ACC112 (cell line): ENCODE measurements around the gene NEO1.

ENCODE experiments used
- H2AFZ ChIP-seq: fragments of 200-600 bp; sonication (generic); one replicate; pipeline ENCODE4 v1.6.0; 2017; ENCODE audit warnings: antibody characterized with exemption, low read length; ENCODE audit not compliant: unreplicated experiment
- H3K27ac ChIP-seq: fragments of 200-600 bp; sonication (generic); 2 replicates; pipeline ENCODE4 v1.5.1; 2014; ENCODE audit warnings: low read depth, mild to moderate bottlenecking, antibody characterized with exemption, low read length, moderate library complexity
- H3K27me3 ChIP-seq: fragments of 200-600 bp; sonication (generic); 2 replicates; pipeline ENCODE4 v1.6.1; 2014; ENCODE audit warnings: mild to moderate bottlenecking, antibody characterized with exemption, low read length, moderate library complexity, mixed read lengths; ENCODE audit not compliant: insufficient read depth
- H3K36me3 ChIP-seq: fragments of 200-600 bp; sonication (generic); 2 replicates; pipeline ENCODE4 v1.6.1; 2016; ENCODE audit warnings: mild to moderate bottlenecking, antibody characterized with exemption, low read length, moderate library complexity, mixed read lengths; ENCODE audit not compliant: insufficient read depth
- H3K4me1 ChIP-seq: fragments of 200-600 bp; sonication (generic); one replicate; pipeline ENCODE4 v1.6.1; 2016; ENCODE audit warnings: low read length, mixed read lengths; ENCODE audit not compliant: insufficient read depth, unreplicated experiment, control insufficient read depth
- H3K4me3 ChIP-seq: fragments of 200-600 bp; sonication (generic); 2 replicates; pipeline ENCODE4 v1.5.1; 2014; ENCODE audit warnings: mild to moderate bottlenecking, low read depth, low read length
- H3K79me2 ChIP-seq: fragments of 200-600 bp; sonication (generic); one replicate; pipeline ENCODE4 v1.6.0; 2016; ENCODE audit warnings: low read length; ENCODE audit not compliant: control insufficient read depth, unreplicated experiment, insufficient read depth

Gene NEO1

DNA sequence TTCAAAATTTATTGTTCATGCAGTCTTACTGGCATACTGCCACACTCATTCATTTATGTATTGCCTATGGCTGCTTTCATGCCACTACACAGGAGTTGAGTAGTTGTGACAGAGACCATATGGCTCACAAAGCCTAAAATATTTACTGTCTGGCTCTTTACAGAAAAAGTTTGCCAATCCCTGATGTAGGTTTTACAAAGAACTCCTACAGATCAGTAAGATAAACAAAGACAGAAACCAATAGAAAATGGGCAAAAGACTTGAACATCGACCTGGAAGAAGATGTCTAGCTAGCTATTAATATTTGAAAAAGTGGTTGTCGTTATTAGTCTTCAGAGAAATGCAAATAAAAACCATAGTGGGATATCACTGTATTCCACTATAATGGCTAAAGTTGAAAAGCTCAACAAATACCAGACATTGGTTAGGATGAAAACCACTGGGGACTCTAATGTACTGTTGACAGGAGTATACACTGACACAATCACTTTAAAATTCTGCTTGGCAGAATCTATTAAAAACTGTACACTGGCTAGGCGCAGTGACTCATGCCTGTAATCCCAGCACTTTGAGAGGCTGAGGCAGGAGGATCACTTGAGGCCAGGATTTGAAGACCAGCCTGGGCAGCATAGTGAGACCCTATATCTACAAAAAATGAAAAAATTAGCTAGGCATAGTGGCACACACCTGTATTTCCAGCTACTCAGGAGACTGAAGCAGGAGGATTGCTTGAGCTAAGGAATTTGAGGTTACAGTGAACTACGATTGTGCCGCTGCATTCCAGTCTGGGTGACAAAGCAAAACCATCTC lies 87.7 kb downstream of the NEO1 start:
- H3K79me2 ChIP-seq: no peaks in the 10 kb centered on the region
- no peak overlapping the region for H3K27ac ChIP-seq
- H3K4me3 ChIP-seq: no peak overlapping the region
- no peaks in the 10 kb centered on the region for H3K36me3 ChIP-seq
- H3K27me3 ChIP-seq: no peaks in the 10 kb centered on the region
- H3K4me1 ChIP-seq: no peaks in the 10 kb centered on the region
- H2AFZ ChIP-seq: no peak overlapping the region

DNA sequence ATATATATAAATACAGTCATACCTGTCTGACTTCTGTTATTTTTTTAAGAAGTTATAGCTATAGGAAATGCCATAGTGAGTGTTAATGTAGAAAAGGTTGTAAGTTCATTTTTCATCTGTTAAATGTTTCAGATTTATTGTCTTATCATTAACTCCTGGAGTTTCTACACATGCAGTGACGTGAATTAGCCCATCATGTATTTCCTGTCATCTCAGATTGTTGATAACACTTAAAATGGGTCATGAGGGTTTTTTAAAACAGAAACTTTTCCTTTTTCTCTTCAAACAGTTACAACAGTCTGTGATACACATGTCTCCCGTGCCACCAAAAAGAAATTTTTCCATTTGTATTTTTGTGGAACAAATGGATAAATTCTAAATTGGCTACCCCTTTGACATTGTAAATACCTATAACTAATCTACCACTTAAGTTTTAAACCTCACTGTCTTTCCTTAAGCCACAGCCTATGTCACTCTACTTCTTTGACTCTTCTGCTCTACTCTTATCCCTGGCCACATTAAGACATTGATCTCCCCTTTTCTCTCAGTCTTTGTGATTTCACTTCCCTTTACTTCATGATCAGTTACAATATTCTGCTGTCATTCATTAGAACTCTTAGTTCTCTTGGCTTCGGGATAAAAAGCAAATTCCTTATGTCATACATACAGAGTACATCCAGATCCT lies 89.1 kb downstream of the NEO1 start:
- H3K79me2 ChIP-seq: no peaks in the 10 kb centered on the region
- no peak overlapping the region for H3K27ac ChIP-seq
- H3K27me3 ChIP-seq: no peaks in the 10 kb centered on the region
- no peaks in the 10 kb centered on the region for H3K4me1 ChIP-seq
- H2AFZ ChIP-seq: no peak overlapping the region
- no peaks in the 10 kb centered on the region for H3K36me3 ChIP-seq
- no peak overlapping the region for H3K4me3 ChIP-seq

DNA sequence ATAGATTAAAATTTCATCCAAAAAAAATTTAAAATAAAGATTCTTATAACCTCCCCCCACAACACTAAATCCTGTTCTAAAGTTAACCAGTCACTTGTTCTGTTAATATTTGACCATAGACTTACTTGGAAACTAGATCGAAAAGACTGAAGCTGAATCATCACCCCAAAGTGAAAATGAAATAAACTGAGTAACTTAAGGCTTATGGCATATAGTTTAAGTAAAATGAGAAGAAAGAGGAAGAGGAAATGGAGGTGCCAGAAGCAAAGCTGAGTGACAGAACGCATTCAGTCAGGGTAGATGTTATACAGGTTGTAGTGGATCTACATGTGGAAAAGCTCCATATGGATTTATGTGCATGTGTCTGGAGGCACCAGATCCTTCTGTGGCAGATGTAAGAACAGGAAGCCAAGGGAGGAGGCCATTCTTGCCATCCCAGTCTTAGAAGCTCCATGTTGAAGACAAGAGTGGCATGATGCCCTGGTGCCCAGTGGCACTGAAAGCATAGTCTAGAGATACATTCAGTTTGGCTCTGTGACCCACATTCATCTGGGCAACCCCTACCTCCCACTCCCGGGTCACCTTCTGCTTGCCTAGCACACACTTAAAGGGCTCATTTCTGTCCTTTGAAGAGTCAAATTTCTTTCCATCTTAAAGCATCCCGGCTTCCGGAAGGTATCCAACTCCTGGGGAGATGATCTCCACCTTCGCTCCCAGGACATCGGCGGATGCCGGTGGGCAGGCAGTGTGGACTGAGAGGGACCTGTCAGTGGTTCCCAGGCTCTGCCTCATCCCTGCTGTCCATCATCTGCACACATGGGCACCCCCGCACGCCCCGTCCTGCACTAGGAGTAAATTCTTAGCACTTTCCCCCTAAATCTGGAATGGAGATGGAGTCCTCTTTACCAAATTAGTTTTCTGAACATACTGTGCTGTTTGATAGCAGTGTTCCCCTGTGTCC lies 90.8 kb downstream of the NEO1 start:
- Histone ChIP-seq H2AFZ (no peak overlapping the region), H3K27ac (no peak overlapping the region), H3K4me1 (no peaks in the 10 kb centered on the region), H3K36me3 (no peaks in the 10 kb centered on the region), H3K79me2 (no peaks in the 10 kb centered on the region), H3K4me3 (no peak overlapping the region), H3K27me3 (no peaks in the 10 kb centered on the region)

DNA sequence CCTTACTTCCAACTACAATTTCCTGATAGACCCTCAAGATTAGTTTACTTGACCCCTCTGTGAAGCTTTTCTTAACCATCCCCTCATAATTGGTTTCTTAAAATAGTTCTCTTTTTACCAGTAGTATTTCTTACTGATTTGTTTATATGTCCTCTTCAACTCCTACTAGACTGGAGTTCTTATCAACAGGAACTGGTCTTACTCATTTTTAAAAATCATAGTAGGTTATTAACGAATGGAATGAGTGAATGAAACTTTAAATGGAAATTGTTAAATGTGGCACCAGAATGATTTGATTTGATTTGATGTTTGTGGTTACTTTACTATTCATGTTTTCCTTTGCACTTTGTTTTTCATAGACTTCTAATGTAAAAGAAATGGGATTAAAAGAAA lies 91.5 kb downstream of the NEO1 start:
- no peak overlapping the region for H2AFZ ChIP-seq
- H3K27ac ChIP-seq: no peak overlapping the region
- no peak overlapping the region for H3K4me3 ChIP-seq
- H3K4me1 ChIP-seq: no peaks in the 10 kb centered on the region
- H3K27me3 ChIP-seq: no peaks in the 10 kb centered on the region
- no peaks in the 10 kb centered on the region for H3K79me2 ChIP-seq
- H3K36me3 ChIP-seq: no peaks in the 10 kb centered on the region

DNA sequence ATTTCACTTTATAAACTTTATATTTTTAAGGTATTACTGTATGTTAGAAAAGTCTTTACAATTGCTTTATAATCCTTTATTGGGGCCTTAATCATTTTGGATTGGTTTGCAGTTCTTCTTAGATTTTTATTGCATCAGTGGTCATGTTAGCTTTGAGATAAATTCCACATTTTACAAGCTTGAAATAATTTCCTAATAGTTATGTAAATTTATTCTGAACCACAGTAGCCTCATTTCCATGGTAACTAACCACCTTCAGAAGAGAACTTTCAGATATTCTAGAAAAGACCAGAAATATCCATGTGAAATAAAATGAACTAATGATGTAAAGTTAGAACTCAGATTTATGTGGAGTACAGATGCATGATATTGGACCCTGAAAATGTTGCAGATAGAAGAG lies 94.2 kb downstream of the NEO1 start:
- H3K27ac ChIP-seq: no peak overlapping the region
- no peak overlapping the region for H2AFZ ChIP-seq
- H3K36me3 ChIP-seq: no peaks in the 10 kb centered on the region
- no peaks in the 10 kb centered on the region for H3K4me1 ChIP-seq
- no peaks in the 10 kb centered on the region for H3K79me2 ChIP-seq
- H3K4me3 ChIP-seq: no peak overlapping the region
- H3K27me3 ChIP-seq: no peaks in the 10 kb centered on the region

DNA sequence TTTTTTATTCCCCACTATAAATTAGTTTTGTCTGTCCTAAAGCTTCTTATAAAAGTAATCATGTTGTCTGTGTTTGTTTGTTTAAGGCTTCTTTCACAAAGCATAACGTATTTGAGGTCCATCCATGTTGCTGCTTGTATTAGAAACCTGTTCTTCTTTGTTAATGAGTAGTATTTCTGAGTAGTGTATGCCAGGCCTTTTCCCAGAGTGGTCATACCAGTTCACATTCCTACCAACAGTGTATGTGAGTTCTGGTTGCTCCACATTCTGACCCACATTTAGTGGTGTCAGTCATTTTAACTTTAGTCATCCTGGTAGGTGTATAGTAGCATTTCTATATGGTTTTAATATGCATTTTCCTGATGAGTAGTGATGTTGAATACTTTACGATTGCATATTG lies 98.6 kb downstream of the NEO1 start:
- no peak overlapping the region for H3K27ac ChIP-seq
- H3K27me3 ChIP-seq: no peaks in the 10 kb centered on the region
- no peak overlapping the region for H2AFZ ChIP-seq
- no peak overlapping the region for H3K4me3 ChIP-seq
- H3K4me1 ChIP-seq: no peaks in the 10 kb centered on the region
- H3K79me2 ChIP-seq: no peaks in the 10 kb centered on the region
- peaks cover 4% of the 10 kb centered on the region; the same call in 1 of the 2 replicates for H3K36me3 ChIP-seq

DNA sequence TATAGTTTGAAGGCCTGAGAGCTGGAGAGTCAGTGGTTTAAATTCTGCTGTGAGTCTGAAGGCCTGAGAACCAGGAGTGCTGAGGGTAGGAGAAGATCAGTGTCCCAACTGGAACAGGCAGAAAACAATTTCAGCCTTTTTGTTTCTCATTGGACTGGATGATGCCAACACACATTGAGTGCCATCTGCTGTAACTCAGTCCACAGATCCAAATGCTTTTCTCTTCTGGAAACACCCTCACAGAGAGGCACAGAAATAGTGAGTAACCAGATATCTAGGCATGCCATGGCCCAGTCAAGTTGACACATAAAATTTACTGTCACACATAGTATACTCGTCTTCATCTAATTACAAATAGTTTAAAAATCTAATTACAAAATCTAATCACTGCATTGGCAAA lies 100.8 kb downstream of the NEO1 start:
- H3K27me3 ChIP-seq: no peaks in the 10 kb centered on the region
- no peak overlapping the region for H3K27ac ChIP-seq
- H3K4me1 ChIP-seq: no peaks in the 10 kb centered on the region
- H2AFZ ChIP-seq: no peak overlapping the region
- H3K36me3 ChIP-seq: peaks cover 4% of the 10 kb centered on the region; the same call in 1 of the 2 replicates
- H3K79me2 ChIP-seq: no peaks in the 10 kb centered on the region
- H3K4me3 ChIP-seq: no peak overlapping the region

DNA sequence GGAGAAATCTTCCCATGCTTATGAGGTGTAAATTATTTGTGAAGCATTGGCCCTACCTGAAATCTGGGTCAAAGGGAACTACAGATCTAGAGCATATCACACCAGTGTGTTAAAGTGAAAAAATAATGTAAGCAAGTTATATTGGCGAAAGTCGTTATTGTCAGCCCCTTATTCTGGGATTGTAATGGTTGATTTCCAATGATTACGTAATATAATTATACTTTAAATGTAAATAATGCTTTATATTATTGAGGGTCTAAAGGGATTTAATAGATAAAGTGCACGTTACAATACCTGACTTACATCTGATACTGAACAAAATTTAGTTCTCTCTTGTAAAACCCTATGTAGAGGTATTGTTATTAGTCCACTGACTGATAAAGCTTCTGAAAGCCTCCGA lies 101.2 kb downstream of the NEO1 start:
- Histone ChIP-seq H3K27ac (no peak overlapping the region), H3K4me3 (no peak overlapping the region), H2AFZ (no peak overlapping the region), H3K36me3 (peaks cover 4% of the 10 kb centered on the region; the same call in 1 of the 2 replicates), H3K4me1 (no peaks in the 10 kb centered on the region), H3K27me3 (no peaks in the 10 kb centered on the region), H3K79me2 (no peaks in the 10 kb centered on the region)

DNA sequence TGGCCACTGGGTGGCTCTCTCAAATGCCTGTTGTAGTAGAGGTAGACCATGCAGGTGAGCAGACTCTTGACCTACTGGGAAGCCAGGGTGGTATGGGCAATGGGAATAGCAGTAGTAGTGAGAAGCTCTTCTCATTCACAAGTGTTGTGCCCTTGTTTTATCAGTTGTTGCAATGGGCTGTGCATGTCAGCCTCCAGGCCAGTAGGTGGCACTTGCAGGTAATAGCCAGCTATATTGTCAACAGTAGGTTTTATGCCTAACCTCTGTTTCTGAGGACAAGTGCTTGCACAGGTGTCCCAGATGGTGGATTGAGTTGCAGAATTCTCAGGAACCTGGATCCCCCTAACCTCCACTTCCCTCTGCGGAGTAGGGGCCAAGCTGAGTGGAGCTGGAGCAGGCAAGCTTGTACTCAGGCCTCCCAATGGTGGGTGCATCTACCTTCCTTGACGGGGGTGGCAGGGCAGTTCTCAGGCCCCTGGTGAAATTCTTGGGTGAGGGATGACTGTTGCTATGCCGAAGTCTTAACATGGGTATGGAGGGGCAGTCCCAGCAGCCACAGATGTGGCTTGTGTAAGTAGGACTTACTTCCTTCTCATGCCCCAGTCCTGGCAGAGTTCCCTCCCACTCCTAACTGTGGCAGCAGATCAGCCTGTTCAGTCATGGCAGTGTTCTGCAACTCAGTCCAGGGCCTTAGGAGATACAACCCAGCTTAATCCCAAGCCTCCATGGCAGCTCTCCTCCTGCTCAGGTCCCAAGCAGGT lies 104.3 kb downstream of the NEO1 start:
- Histone ChIP-seq H3K79me2 (no peaks in the 10 kb centered on the region), H2AFZ (no peak overlapping the region), H3K27me3 (no peaks in the 10 kb centered on the region), H3K27ac (no peak overlapping the region), H3K36me3 (peaks cover 4% of the 10 kb centered on the region; the same call in 1 of the 2 replicates), H3K4me1 (no peaks in the 10 kb centered on the region), H3K4me3 (no peak overlapping the region)

DNA sequence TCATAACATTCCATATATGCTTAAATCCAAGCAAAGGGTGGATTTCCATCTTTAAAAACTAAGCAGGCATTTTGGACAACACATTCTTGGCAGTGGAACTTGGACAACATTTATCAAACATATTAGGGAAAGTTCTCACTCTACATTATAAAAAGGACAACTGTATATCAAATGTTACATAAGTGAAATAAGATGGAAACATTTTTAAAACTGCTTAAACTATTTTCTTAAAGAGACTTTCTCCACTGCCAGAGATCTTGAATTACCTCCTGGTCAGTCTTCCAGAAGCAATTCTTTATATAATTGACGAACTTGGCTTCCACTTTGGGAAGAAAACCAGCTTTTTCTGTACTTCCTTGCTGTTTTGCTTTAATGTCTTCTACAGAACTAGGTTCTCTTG lies 109.3 kb downstream of the NEO1 start:
- Histone ChIP-seq H3K36me3 (no peaks in the 10 kb centered on the region), H3K27ac (no peak overlapping the region), H3K79me2 (no peaks in the 10 kb centered on the region), H3K27me3 (no peaks in the 10 kb centered on the region), H3K4me3 (no peak overlapping the region), H2AFZ (no peak overlapping the region), H3K4me1 (no peaks in the 10 kb centered on the region)
